Urinary bladder (tissue), 4 donors: ENCODE data around the gene ATP6V0A1. TPM values are rescaled to one million over a fixed set of nuclear protein-coding genes. Genes with fewer than 3 reads are reported as not detected.

Experiments used
- DNase-seq: peaks from one replicate; pipeline ENCODE4 v3.0.0-alpha.2; 2015; ENCODE audit errors: extremely low spot score
- H3K27ac ChIP-seq: one replicate; pipeline ENCODE4 v1.5.1; 2013; ENCODE audit warnings: low read depth, mild to moderate bottlenecking, moderate library complexity
- H3K36me3 ChIP-seq: one replicate; pipeline ENCODE4 v1.6.1; 2013; ENCODE audit warnings: mild to moderate bottlenecking, moderate library complexity; ENCODE audit not compliant: insufficient read depth
- H3K4me1 ChIP-seq: one replicate; pipeline ENCODE4 v1.6.1; 2013; ENCODE audit warnings: mild to moderate bottlenecking, moderate library complexity; ENCODE audit not compliant: insufficient read depth
- H3K4me3 ChIP-seq: one replicate; pipeline ENCODE4 v1.5.1; 2013; ENCODE audit warnings: low read depth, low read length
- WGBS: extraction: QIAGEN DNeasy Blood & Tissue Kit; methylation state at CpG from one replicate; pipeline ENCODE4 v1.1.7; 2013; 5-methylcytosine and 5-hydroxymethylcytosine counted together
- polyA plus RNA-seq: library from polyadenylated mRNA; stranded (reverse); fragments of 200-250 nt; gene quantifications from one replicate; pipeline ENCODE4 v1.2.3, GENCODE V29; 2013
- total RNA-seq: library from RNA; depleted of rRNA; stranded (reverse); fragments of >200 nt; gene quantifications from one replicate; pipeline ENCODE4 v1.2.3, GENCODE V29; 2014
- donor health status: healthy with polysubstance abuse.
- donor health status: healthy.

Gene ATP6V0A1
- total and polyA plus RNA-seq, 2 donors = 36.5 to 72.1 TPM

- Histone ChIP-seq H3K4me3 (no peak overlapping the region), H3K27ac (peak overlapping the region; percentile 81), H3K4me1 (no peaks in the 10 kb centered on the region), H3K36me3 (no peaks in the 10 kb centered on the region)
- no peak for DNase-seq
- WGBS = 42% methylated on average over 9 of the region's 9 CpGs
Observed at GRCh38 chr17:42522263-42522790, 63.6 kb downstream of the ATP6V0A1 start.

- peak overlapping the region; percentile 81 for H3K27ac ChIP-seq
- no peak overlapping the region for H3K4me3 ChIP-seq
- 78% methylated on average over 8 of the region's 8 CpGs for WGBS
- DNase-seq = no peak
- no peaks in the 10 kb centered on the region for H3K4me1 ChIP-seq
- H3K36me3 ChIP-seq = no peaks in the 10 kb centered on the region
Observed at GRCh38 chr17:42522798-42523278, 64.2 kb downstream of the ATP6V0A1 start.

- DNase-seq = no peak
- Histone ChIP-seq H3K4me1 (no peaks in the 10 kb centered on the region), H3K36me3 (no peaks in the 10 kb centered on the region), H3K27ac (no peak overlapping the region), H3K4me3 (no peak overlapping the region)
- WGBS = 52% methylated on average over 2 of the region's 2 CpGs
Observed at GRCh38 chr17:42525221-42525620, 66.5 kb downstream of the ATP6V0A1 start.

- WGBS = 71% methylated on average over 6 of the region's 6 CpGs
- no peaks in the 10 kb centered on the region for H3K36me3 ChIP-seq
- no peak overlapping the region for H3K27ac ChIP-seq
- no peak overlapping the region for H3K4me3 ChIP-seq
- no peak for DNase-seq
- H3K4me1 ChIP-seq = no peaks in the 10 kb centered on the region
Observed at GRCh38 chr17:42526031-42526444, 67.4 kb downstream of the ATP6V0A1 start.

GRCh38 chr17:42527932-42528331 is 69.3 kb downstream of the ATP6V0A1 start:
- WGBS = 92% methylated on average over 6 of the region's 6 CpGs
- H3K36me3 ChIP-seq = no peaks in the 10 kb centered on the region
- no peak for DNase-seq
- no peaks in the 10 kb centered on the region for H3K4me1 ChIP-seq
- H3K27ac ChIP-seq = no peak overlapping the region
- no peak overlapping the region for H3K4me3 ChIP-seq

GRCh38 chr17:42529061-42529460 is 70.4 kb downstream of the ATP6V0A1 start:
- DNase-seq = no peak
- Histone ChIP-seq H3K4me3 (no peak overlapping the region), H3K27ac (no peak overlapping the region), H3K4me1 (no peaks in the 10 kb centered on the region), H3K36me3 (no peaks in the 10 kb centered on the region)
- 72% methylated on average over 3 of the region's 3 CpGs for WGBS

- 86% methylated on average over 2 of the region's 2 CpGs for WGBS
- no peak for DNase-seq
- Histone ChIP-seq H3K36me3 (no peaks in the 10 kb centered on the region), H3K4me1 (no peaks in the 10 kb centered on the region), H3K4me3 (no peak overlapping the region), H3K27ac (peak overlapping the region; percentile 53)
Observed at GRCh38 chr17:42530952-42531454, 72.3 kb downstream of the ATP6V0A1 start.

- 10% methylated on average over 60 of the region's 60 CpGs for WGBS
- no peak for DNase-seq
- no peaks in the 10 kb centered on the region for H3K4me1 ChIP-seq
Observed at GRCh38 chr17:42531455-42532354, 73.0 kb downstream of the ATP6V0A1 start.

GRCh38 chr17:42535155-42536047 is 76.7 kb downstream of the ATP6V0A1 start:
- peak overlapping the region; percentile 87 for H3K4me3 ChIP-seq
- H3K36me3 ChIP-seq = no peaks in the 10 kb centered on the region
- WGBS = 42% methylated on average over 26 of the region's 26 CpGs
- no peak for DNase-seq
- H3K27ac ChIP-seq = peak overlapping the region; percentile 80
- no peaks in the 10 kb centered on the region for H3K4me1 ChIP-seq

More at GRCh38 chr17:42531455-42532354, 73.0 kb downstream of the ATP6V0A1 start:
- peak overlapping the region; percentile 45 for H3K4me3 ChIP-seq
- no peaks in the 10 kb centered on the region for H3K36me3 ChIP-seq
- peak overlapping the region; percentile 95 for H3K27ac ChIP-seq

- Histone ChIP-seq H3K4me3 (peak within 1 kb of the TSS; percentile 87), H3K27ac (peak within 1 kb of the TSS; percentile 82), H3K36me3 (no peaks in the 10 kb centered on the region), H3K4me1 (no peaks in the 10 kb centered on the region)
- DNase-seq = no peak
- under 1% methylated on average over 40 of the region's 40 CpGs for WGBS
Observed at GRCh38 chr17:42536048-42536371, 77.3 kb downstream of the ATP6V0A1 start, which contains the start of gene NAGLU. NAGLU (plus strand) TSS chr17:42536241; CDS start chr17:42536273, 32 bp downstream.

GRCh38 chr17:42536372-42537155 is 77.9 kb downstream of the ATP6V0A1 start:
- peak overlapping the region; percentile 82 for H3K27ac ChIP-seq
- no peak for DNase-seq
- no peaks in the 10 kb centered on the region for H3K36me3 ChIP-seq
- peak overlapping the region; percentile 87 for H3K4me3 ChIP-seq
- WGBS = under 1% methylated on average over 65 of the region's 65 CpGs
- H3K4me1 ChIP-seq = no peaks in the 10 kb centered on the region

GRCh38 chr17:42537156-42537805 is 78.6 kb downstream of the ATP6V0A1 start:
- H3K36me3 ChIP-seq = no peaks in the 10 kb centered on the region
- H3K4me1 ChIP-seq = no peaks in the 10 kb centered on the region
- H3K27ac ChIP-seq = no peak overlapping the region
- 87% methylated on average over 31 of the region's 31 CpGs for WGBS
- peak overlapping the region; percentile 87 for H3K4me3 ChIP-seq
- DNase-seq = no peak
